Stimulated activated CD8-positive, alpha-beta memory T cell treated with anti-CD3 and anti-CD28 coated beads, Interleukin-7, amount 100 ng/mL, for 4 hours (primary cell): ENCODE results near the gene TMEFF1.

Source experiments
- DNase-seq, 2 donors: peaks; one replicate each; pipeline ENCODE4 v3.0.0-alpha.2; 2020; ENCODE audit warnings: low read depth in 2 of 2

Gene TMEFF1

GRCh38 chr9:100447041-100447440 lies 25.9 kb upstream of the TMEFF1 start:
- no peak for DNase-seq

GRCh38 chr9:100448266-100448665 lies 24.7 kb upstream of the TMEFF1 start:
- DNase-seq, result no peak

DNA sequence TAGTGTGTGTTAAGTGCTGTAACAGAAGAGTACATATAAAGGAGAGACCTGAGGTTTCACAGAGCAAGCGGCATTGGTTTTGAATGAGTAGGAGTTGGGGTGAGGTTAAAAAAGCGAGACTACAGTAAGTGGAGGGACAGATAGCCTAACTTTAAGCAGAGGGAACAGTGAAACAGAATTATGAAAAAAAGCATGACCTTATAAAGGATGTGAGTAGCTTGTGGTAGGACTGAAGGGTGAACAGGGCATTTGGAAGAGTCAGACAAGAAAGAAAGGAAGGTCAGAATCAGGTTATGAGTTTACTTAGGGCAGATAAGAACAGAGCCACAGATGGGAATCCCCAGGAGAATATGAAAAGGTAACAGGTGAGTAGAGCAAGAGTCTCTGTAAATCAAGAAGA lies 23.5 kb upstream of the TMEFF1 start:
- no peak for DNase-seq

DNA sequence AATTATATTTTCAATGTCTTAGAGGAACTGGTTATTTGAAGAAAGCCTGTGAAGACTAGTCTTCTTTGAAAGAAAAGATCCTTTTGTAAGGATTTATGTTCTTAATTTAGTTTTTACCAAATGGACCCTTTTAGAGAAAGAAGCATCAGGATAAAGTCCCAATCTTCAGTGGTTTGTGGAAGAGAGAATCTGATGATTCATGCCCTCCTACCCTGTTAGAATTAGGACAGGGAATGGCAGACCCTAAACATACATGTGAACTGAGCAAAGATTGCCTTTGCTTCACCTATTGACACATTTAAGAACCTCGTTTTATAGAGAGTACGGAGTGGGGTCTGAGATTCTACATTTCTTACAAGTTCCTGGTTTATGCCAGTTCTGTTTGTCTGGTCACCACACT lies 20.1 kb upstream of the TMEFF1 start:
- DNase-seq, result no peak

- no peak for DNase-seq
Measured at GRCh38 chr9:100455470-100455869, 17.5 kb upstream of the TMEFF1 start.

- DNase-seq, result no peak
Measured at GRCh38 chr9:100457517-100457916, 15.4 kb upstream of the TMEFF1 start.

DNA sequence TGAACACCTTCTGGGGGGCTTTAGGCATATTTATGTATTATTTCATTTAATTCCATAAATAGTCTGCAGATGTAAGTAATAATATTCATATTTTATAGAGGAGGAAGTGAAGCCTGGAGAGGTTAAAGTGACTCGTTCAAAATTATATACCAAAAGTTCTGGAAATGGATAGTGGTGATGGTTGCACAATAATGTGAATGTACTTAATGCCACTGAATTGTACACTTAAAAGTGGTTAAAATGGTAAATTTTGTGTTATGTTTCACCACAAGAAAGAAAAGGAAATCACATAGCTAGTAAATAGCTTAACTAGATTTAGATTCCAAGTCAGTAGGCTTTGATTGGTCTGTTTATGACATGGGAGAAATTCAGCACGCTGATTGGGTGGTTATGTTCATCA lies 13.0 kb upstream of the TMEFF1 start:
- DNase-seq, result no peak

GRCh38 chr9:100465274-100465673 lies 7.7 kb upstream of the TMEFF1 start:
- no peak for DNase-seq

DNA sequence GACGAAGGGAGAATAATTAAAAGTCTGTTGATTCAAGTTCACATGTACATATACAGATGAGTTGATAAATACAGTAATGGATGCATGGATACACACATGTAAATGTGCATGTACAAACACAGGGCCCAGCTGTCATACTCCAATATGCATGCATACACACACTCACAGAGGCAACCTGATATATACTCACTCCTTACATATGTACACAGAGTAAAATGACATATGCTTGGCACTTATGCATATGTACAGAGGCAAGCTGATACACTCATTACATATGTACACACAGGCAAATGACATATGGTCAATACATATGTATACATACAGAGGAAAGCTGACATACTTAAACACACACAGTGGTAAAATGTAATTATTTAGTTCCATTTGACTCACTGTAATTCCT lies 7.2 kb upstream of the TMEFF1 start:
- no peak for DNase-seq

DNA sequence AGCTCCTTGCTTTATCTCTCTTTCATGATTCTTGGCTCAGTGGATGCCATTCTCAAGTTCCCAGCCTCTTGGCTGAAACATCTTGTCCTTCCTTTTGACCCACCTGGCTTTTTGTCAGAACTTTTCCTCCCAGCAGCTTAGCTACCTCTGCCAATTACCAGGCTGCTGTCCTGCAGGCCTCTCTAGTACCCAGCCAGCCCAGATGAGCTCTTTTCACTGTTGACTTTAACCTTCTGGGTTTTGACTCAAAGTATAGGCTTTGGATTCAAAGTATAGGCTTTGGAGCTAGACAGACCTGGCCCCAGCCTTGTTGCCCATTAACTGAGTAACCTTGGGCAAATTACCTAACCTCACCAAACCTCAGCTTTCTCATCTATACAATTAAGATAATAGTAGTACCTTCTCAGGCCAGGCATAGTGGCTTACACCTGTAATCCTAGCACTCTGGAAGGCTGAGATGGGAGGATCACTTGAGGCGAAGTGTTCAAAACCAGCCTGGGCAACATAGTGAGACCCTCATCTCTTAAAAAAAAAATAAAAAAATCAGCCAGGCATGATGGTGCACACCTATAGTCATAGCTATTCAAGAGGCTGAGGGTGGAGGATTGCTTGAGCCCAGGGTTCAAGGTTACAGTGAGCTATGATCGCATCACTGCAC lies 6.6 kb upstream of the TMEFF1 start:
- DNase-seq, result no peak

GRCh38 chr9:100466829-100467221 lies 6.1 kb upstream of the TMEFF1 start:
- no peak for DNase-seq

DNA sequence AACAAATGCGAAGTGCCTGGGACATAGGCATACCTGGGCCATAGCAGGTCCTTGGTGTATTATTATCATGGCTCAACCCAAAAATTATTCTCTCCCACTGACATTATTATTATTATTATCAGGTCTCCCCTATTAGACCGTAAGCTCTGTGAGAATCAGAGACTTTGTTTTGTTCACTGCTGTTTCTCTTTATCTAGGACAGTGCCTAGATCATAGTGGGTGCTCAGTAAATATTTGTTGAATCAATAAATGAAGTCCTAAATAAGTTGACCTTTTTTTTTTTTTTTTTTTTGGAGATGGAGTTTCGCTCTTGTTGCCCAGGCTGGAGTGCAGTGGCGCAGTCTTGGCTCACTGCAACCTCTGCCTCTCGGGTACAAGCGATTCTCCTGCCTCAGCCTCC lies 4.9 kb upstream of the TMEFF1 start:
- DNase-seq, result no peak

DNA sequence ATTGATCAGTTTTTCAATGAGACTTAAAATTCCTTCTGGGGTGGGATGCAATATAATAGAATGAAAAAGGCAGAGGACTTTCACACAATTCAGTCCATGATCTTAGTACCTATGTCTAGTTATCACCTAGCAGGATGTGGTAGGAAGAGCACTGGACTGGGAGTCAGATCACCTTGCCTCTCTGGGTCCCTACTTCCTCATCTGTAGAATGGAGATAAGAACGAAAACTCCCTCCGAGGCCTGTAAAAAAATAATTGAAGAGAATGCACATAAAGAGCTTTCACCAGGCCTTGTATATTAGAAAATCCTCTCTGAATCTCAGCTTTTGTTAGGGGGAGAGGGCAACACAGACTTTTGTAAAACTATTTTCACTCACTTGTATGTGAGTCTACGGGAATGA lies 681 bp upstream of the TMEFF1 start:
- no peak for DNase-seq

DNA sequence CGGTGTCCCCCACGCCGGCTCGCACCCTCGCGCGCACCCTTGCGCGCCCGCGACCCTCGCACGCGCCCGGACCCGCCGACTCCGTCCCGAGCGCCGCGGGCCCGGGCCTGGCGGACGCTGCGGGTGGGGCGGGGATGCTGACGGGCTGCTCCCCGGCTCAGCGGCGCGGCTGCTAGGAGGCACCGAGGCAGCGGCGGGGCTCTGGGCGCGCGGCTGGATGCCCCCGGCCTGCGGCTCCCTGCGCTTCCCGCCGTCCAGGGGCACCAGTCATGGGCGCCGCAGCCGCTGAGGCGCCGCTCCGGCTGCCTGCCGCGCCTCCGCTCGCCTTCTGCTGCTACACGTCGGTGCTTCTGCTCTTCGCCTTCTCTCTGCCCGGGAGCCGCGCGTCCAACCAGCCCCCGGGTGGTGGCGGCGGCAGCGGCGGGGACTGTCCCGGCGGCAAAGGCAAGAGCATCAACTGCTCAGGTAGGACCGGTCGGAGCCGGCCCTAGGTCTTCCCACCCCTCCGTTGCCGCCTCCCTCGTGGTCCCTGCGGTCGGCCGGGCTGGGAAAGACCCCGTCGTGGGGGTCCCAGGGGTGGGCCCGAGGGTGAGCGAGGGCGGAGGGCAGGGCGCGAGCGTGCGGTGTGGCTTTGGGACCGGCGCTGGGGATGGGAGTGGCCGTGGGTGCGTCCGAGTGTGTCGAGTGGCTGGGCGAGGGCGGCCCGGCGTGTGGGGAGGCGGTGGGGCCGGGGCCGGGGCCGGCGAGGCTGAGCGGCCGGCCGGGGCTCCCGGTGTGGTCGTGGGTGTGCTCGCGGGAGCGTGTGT lies 530 bp downstream of the TMEFF1 start:
- no peak for DNase-seq

DNA sequence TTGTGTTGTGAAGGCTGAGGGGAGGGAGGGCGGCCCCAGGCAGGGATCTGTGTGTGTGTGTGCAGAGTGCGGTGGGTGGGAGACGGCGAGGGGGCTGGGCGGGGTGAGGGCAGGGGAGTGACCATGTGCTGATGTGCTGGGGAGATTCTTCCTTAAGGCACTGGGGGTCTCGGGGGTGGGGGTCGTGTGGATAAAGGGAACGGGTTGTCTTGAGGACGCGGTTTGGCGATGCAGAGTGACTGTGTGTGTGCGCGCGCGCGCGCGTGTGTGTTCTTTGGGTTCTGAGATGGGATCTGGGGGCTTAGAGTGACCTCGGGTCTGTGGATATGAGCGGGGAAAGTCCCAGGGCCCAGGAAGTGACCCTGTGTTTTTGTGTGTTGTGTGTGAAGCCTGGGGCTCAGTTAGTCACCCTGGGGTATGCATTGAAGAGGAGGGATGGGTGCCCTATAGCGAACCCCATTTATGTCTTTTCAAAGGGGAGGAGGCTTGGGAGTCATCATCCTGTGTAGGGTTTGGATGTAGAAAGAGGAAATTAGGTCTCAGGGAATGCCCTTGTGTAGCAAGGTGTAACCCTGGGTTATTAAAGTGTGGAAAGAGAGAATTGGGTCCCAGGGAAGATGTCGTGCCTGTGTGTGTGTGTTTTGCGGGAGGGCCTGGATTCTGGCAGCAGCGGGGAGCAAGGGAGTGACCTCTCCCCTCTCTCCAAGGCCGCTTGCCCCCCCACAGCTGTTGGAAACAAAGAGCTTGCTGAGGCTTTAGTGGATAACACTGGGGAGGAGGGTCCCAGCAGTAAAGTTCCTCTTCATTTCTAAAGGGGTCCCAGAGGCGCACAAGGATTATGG lies 1.4 kb downstream of the TMEFF1 start:
- DNase-seq, result no peak

DNA sequence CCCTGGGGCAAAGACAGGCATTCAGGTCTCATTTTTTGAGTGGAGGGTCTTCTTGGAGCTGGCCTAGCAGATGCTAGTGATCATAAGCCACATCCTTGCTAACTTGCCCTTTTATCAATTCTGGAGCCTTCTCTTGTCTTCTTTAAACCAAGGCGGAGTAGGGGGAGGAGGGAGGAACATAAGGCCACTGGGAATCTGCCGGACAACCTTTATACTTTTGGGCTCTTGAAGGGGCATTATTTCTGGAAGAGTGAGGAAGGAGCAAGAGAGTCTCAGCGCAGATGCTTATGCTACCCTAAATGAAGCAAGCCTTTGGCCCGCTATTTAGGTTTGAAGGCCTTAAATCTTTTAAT lies 2.0 kb downstream of the TMEFF1 start:
- DNase-seq, result no peak

- no peak for DNase-seq
Measured at GRCh38 chr9:100477241-100477640, 4.3 kb downstream of the TMEFF1 start.

- DNase-seq, result no peak
Measured at GRCh38 chr9:100478192-100478591, 5.2 kb downstream of the TMEFF1 start.

DNA sequence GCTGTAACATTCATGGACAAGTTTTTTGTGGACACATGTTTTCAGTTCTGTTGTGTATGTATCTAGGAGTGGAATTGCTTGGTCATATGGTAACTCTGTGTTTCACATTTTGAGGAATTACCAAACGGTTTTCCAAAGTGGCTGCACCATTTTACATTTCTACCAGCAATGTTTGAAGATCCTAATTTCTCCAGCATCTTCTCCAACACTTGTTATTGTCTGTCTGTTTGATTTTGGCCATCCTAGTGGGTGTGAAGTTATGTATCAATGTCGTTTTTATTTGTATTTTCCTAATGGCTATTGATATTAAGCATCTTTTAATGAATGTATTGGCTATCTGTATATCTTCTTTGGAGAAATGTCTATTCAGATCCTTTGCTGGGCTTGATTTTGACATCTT lies 6.9 kb downstream of the TMEFF1 start:
- DNase-seq, result no peak

DNA sequence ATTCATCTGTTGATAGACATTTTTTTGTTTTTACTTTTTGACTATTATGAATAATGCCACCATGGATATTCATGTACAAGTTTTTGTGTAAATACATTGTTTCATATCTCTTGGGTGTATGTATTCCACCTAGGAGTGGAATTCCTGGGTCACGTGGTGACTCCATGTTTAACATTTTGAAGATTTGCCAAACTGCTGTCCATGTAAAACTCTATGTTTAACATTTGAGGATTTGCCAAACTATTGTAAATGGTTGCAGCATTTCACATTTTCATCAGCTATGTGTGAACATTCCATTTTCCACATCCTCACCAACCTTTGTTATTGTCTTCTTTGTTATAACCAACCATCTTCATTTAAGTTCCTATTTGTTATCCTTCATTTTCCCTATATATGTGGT lies 12.2 kb downstream of the TMEFF1 start:
- DNase-seq, result no peak

DNA sequence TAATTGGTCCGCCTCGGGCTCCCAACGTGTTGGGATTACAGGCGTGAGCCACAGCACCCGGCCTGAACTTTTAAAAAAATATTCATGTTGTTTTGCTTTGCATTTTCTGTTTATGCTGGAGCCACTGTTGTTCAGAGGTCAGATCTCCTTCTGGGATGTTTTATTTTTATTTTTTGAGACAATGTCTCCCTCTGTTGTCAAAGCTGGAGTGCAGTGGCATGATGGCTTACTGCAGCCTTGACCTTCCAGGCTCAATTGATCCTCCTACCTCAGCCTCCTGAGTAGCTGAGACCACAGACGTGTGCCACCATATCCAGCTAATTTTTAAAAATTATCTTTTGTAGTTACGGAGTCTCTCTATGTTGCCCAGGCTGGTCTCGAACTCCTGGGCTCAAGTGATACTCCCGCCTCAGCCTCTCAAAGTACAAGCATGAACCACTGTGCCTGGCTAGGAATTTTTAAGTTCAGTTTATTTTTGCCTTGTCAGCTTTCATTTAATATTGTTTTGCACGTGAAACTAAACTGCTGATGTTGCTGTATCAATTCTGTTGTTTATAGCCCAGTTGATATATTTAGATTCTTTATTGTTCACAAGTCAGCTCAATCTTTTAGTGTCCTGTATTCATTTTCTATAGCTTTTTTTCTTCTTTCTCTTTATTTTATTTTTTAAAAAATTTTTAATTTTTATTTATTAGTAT lies 13.7 kb downstream of the TMEFF1 start:
- no peak for DNase-seq

GRCh38 chr9:100488177-100488576 lies 15.2 kb downstream of the TMEFF1 start:
- DNase-seq, result no peak
